Measurements from ENCODE around the gene TCERG1L.

- TF ChIP-seq REST (IDR thresholded peaks at IDR 0.05; ENCODE audit: insufficient read depth in 1 of 2, low read depth in 2 of 2, low read length in 2 of 2), result no peak
- TF ChIP-seq POLR2AphosphoS5 (IDR thresholded peaks at IDR 0.05; ENCODE audit: low read depth, low read length), result no peak
- no peak for TF ChIP-seq FOXP2 (optimal IDR thresholded peaks at IDR 0.05; ENCODE audit: borderline replicate concordance, extremely low read depth, extremely low read length, insufficient read depth)
- no peak for TF ChIP-seq SIN3A (IDR thresholded peaks at IDR 0.05; ENCODE audit: borderline replicate concordance, insufficient read depth, low read length)
- no peak for TF ChIP-seq TAF1 (IDR thresholded peaks at IDR 0.05; ENCODE audit: borderline replicate concordance, insufficient read depth, low read length)
Measured at GRCh38 chr10:131224106-131224505, 87.4 kb downstream of the TCERG1L start.
